Central memory CD8-positive, alpha-beta T cell (primary cell): Measurements from ENCODE around the gene KLF18.

Experiments
- ATAC-seq: fragments of 150-1000 bp; cut with Tn5 transposase; replicated peaks from 2 replicates; pipeline ENCODE4 v1.10.0; 2022; ENCODE audit warnings: mild to moderate bottlenecking, moderate FRiP score, moderate number of reproducible peaks; ENCODE audit not compliant: poor library complexity, severe bottlenecking; ENCODE audit errors: extremely low read depth
- DNase-seq, 2 donors: peaks; one replicate each; pipeline ENCODE4 v3.0.0; 2021; ENCODE audit warnings: low spot score in 2 of 2
- H3K27ac Mint-ChIP-seq: one replicate; pipeline ENCODE4 v1.8.0; 2022; ENCODE audit warnings: low read depth, mild to moderate bottlenecking, moderate library complexity, mixed read lengths
- H3K27me3 Mint-ChIP-seq: one replicate; pipeline ENCODE4 v1.8.0; 2022; ENCODE audit warnings: mixed read lengths
- H3K36me3 Mint-ChIP-seq: one replicate; pipeline ENCODE4 v1.8.0; 2022; ENCODE audit warnings: mild to moderate bottlenecking, moderate library complexity, mixed read lengths; ENCODE audit not compliant: insufficient read depth
- H3K4me1 Mint-ChIP-seq: one replicate; pipeline ENCODE4 v1.8.0; 2022; ENCODE audit warnings: mixed read lengths
- H3K4me3 Mint-ChIP-seq: one replicate; pipeline ENCODE4 v1.8.0; 2022; ENCODE audit warnings: mild to moderate bottlenecking, moderate library complexity, mixed read lengths
- H3K9me3 Mint-ChIP-seq: one replicate; pipeline ENCODE4 v1.8.0; 2022; ENCODE audit warnings: mixed read lengths

Gene KLF18

GRCh38 chr1:44113095-44113609 is 28.3 kb downstream of the KLF18 start:
- Mint-ChIP-seq H3K27me3 (peaks cover 35% of the 10 kb centered on the region), H3K4me3 (no peak overlapping the region), H3K9me3 (no peaks in the 10 kb centered on the region), H3K27ac (no peak overlapping the region), H3K36me3 (no peaks in the 10 kb centered on the region), H3K4me1 (no peaks in the 10 kb centered on the region)
- ATAC-seq, result no peak
- DNase-seq, result no peak

DNA sequence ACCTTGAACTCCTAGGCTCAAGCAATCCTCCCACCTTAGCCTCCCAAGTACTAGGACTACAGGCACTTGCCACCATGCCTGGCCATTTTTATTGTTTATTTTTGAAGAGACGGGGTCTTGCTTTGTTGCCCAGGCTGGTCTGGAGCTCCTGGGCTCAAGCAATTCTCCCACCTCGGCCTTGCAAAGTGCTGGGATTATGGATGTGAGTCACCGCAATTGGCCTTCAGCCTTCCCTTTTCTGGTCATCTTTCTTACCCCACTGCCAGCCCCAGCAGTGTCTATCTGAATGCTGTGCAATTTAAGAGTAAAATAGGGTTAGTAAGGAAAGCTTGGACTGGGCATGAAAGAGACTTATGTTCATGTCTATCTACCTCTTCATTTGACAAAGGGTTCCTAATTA is 28.9 kb downstream of the KLF18 start:
- no peak for ATAC-seq
- H3K27ac Mint-ChIP-seq, result no peak overlapping the region

DNA sequence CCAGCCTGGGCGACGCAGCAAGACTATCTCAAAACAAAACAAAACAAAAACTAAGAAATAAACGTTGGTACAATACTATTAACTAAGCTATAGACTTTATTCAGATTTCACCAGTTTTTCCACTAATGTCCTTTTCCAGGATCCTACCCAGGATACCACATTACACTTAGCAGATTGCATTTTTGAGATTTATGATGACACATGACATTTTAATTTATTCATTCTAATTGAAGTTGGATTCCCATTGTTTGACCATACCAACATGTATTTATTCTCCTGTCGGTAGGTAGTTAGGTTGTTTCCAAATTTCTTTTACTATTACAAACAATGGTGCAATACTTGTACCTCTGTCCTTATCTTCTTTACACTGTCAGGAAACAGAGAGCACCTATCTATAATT is 29.6 kb downstream of the KLF18 start:
- DNase-seq (no peak), ATAC-seq (no peak)
- Mint-ChIP-seq H3K27ac (no peak overlapping the region), H3K4me1 (no peaks in the 10 kb centered on the region), H3K27me3 (peaks cover 43% of the 10 kb centered on the region), H3K4me3 (no peak overlapping the region), H3K36me3 (peaks cover under 1% of the 10 kb centered on the region), H3K9me3 (no peaks in the 10 kb centered on the region)

More for the DNA sequence above, 28.9 kb downstream of the KLF18 start:
- peaks cover 41% of the 10 kb centered on the region for H3K27me3 Mint-ChIP-seq
- no peaks in the 10 kb centered on the region for H3K4me1 Mint-ChIP-seq
- no peak overlapping the region for H3K4me3 Mint-ChIP-seq
- no peak for DNase-seq
- H3K36me3 Mint-ChIP-seq, result no peaks in the 10 kb centered on the region
- H3K9me3 Mint-ChIP-seq, result no peaks in the 10 kb centered on the region

DNA sequence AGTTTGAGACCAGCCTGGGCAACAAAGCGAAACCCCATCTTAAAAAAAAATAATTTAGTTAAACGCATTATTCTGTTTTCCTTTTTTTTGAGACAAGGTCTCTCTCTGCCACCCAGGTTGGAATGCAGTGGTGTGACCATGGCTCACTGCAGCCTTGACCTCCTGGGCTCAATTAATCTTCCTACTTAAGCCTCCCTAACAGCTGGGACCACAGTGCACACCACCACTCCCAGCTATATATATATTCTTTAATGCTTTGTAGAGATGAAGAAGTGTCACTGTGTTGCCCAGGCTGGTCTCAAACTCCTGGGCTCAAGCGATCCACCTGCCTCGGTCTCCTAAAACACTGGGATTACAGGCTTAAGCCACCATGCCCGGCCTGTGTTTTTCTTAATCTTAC is 30.5 kb downstream of the KLF18 start:
- peaks cover 1% of the 10 kb centered on the region for H3K36me3 Mint-ChIP-seq
- DNase-seq, result no peak
- no peak overlapping the region for H3K27ac Mint-ChIP-seq

DNA sequence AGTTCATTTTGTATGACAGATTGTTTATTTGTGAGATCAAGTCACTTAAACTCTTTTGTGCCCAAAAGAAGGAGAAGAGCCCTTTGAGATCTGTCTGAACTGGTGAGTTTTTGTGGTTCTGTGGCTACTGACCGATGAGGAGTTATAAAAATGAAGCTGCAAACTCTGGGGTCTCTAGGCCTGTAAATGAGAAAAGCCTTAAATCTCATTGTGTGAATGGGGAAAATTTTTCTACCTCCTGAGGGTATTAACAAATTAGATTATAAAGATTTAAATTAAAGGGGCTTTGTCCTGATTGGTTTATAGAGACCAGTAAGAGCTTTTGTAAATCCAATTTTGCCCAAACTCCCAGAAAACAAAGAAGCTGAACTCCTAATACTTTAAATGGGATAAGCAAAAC is 32.5 kb downstream of the KLF18 start:
- DNase-seq (no peak), ATAC-seq (no peak)
- H3K27me3 Mint-ChIP-seq, result peaks cover 65% of the 10 kb centered on the region
- H3K36me3 Mint-ChIP-seq, result peaks cover 1% of the 10 kb centered on the region
- H3K27ac Mint-ChIP-seq, result no peak overlapping the region
- no peak overlapping the region for H3K4me3 Mint-ChIP-seq
- H3K9me3 Mint-ChIP-seq, result no peaks in the 10 kb centered on the region
- H3K4me1 Mint-ChIP-seq, result no peaks in the 10 kb centered on the region

More for the DNA sequence above, 30.5 kb downstream of the KLF18 start:
- Mint-ChIP-seq H3K4me3 (no peak overlapping the region), H3K4me1 (no peaks in the 10 kb centered on the region), H3K27me3 (peaks cover 53% of the 10 kb centered on the region), H3K9me3 (no peaks in the 10 kb centered on the region)
- ATAC-seq, result no peak

GRCh38 chr1:44108241-44108640 is 33.2 kb downstream of the KLF18 start:
- Mint-ChIP-seq H3K27ac (no peak overlapping the region), H3K36me3 (peaks cover 1% of the 10 kb centered on the region), H3K27me3 (peaks cover 61% of the 10 kb centered on the region), H3K9me3 (no peaks in the 10 kb centered on the region), H3K4me1 (no peaks in the 10 kb centered on the region), H3K4me3 (no peak overlapping the region)
- no peak for ATAC-seq
- DNase-seq, result no peak

DNA sequence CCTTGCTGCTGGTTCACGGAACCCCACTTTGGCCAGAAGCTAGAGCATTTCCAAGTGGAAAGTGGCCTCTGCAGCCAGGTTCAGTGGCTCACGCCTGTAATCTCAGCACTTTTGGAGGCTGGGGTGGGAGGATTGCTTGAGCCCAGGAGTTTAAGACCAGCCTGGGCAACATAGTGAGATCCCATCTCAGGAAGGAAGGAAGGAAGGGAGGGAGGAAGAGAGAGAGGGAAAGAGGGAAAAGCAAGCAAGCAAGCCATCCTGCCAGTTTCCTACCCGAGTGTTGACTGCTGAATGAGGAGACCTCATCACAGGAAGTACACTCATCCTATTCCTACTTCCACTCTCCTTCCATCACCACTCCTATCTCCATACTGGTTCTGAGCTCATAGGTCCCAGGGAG is 35.6 kb downstream of the KLF18 start:
- H3K4me1 Mint-ChIP-seq, result no peaks in the 10 kb centered on the region
- H3K27me3 Mint-ChIP-seq, result peaks cover 46% of the 10 kb centered on the region
- H3K36me3 Mint-ChIP-seq, result peaks cover 1% of the 10 kb centered on the region
- no peaks in the 10 kb centered on the region for H3K9me3 Mint-ChIP-seq
- no peak for ATAC-seq
- H3K4me3 Mint-ChIP-seq, result no peak overlapping the region
- no peak overlapping the region for H3K27ac Mint-ChIP-seq
- DNase-seq, result no peak

GRCh38 chr1:44103270-44104131 is 37.9 kb downstream of the KLF18 start:
- no peak for ATAC-seq
- DNase-seq, result no peak
- peaks cover 56% of the 10 kb centered on the region for H3K27me3 Mint-ChIP-seq
- no peaks in the 10 kb centered on the region for H3K4me1 Mint-ChIP-seq
- H3K9me3 Mint-ChIP-seq, result no peaks in the 10 kb centered on the region
- H3K27ac Mint-ChIP-seq, result no peak overlapping the region
- peaks cover 1% of the 10 kb centered on the region for H3K36me3 Mint-ChIP-seq
- no peak overlapping the region for H3K4me3 Mint-ChIP-seq

DNA sequence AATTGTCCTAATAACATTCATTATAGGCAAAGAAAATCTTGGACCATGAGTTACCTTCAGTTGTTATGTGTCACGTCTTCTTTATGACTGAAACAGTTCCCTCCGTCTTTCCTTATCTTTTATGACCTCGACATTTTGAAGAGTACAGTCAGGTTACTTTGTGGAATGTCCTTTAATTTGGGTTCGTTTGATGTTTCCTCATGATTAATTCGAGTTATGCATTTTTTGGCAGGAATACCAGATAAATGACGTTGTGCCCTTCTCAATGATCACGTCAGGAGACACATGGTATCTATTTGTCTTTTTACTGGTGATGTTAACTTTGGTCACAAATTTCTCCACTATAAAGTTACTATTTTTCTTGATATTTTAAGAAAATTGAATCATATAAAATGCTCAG is 40.1 kb downstream of the KLF18 start:
- DNase-seq (no peak), ATAC-seq (no peak)
- Mint-ChIP-seq H3K27ac (no peak overlapping the region), H3K36me3 (no peaks in the 10 kb centered on the region), H3K4me1 (no peaks in the 10 kb centered on the region), H3K4me3 (no peak overlapping the region), H3K27me3 (peaks cover 57% of the 10 kb centered on the region), H3K9me3 (no peaks in the 10 kb centered on the region)

- Mint-ChIP-seq H3K27ac (no peak overlapping the region), H3K36me3 (no peaks in the 10 kb centered on the region), H3K27me3 (peaks cover 47% of the 10 kb centered on the region), H3K4me3 (no peak overlapping the region), H3K4me1 (no peaks in the 10 kb centered on the region), H3K9me3 (no peaks in the 10 kb centered on the region)
- DNase-seq (no peak), ATAC-seq (no peak)
Observed at GRCh38 chr1:44100183-44100868, 41.1 kb downstream of the KLF18 start.

- Mint-ChIP-seq H3K4me3 (no peak overlapping the region), H3K9me3 (no peaks in the 10 kb centered on the region), H3K27ac (no peak overlapping the region), H3K36me3 (peaks cover 2% of the 10 kb centered on the region), H3K27me3 (peaks cover 51% of the 10 kb centered on the region), H3K4me1 (no peaks in the 10 kb centered on the region)
- ATAC-seq (no peak), DNase-seq (no peak)
Observed at GRCh38 chr1:44094047-44094446, 47.4 kb downstream of the KLF18 start.

- Mint-ChIP-seq H3K9me3 (no peaks in the 10 kb centered on the region), H3K27me3 (peaks cover 57% of the 10 kb centered on the region), H3K4me1 (no peaks in the 10 kb centered on the region), H3K4me3 (no peak overlapping the region), H3K36me3 (peaks cover 2% of the 10 kb centered on the region), H3K27ac (no peak overlapping the region)
- DNase-seq, result no peak
- ATAC-seq, result no peak
Observed at GRCh38 chr1:44090429-44091252, 50.8 kb downstream of the KLF18 start.
